Upper lobe of right lung (tissue), 1 donor: Measurements from ENCODE around the gene OR4F15. TPM values are rescaled to one million over a fixed set of nuclear protein-coding genes. Genes with fewer than 3 reads are reported as not detected.

ENCODE experiments used
- ATAC-seq: fragments of 200-7000 bp; cut with Tn5 transposase; one replicate; pipeline ENCODE4 v1.9.1; 2020; ENCODE audit warnings: mild to moderate bottlenecking, moderate library complexity
- DNase-seq: peaks from one replicate; pipeline ENCODE4 v3.0.0-alpha.2; 2020
- H3K27ac ChIP-seq: fragments of 200-600 bp; one replicate; pipeline ENCODE4 v1.8.0; 2022
- H3K27me3 ChIP-seq: fragments of 200-600 bp; one replicate; pipeline ENCODE4 v1.8.0; 2022; ENCODE audit warnings: mild to moderate bottlenecking
- H3K36me3 ChIP-seq: fragments of 200-600 bp; one replicate; pipeline ENCODE4 v1.8.0; 2022
- H3K4me1 ChIP-seq: fragments of 200-600 bp; one replicate; pipeline ENCODE4 v1.8.0; 2022
- H3K4me3 ChIP-seq: fragments of 200-600 bp; one replicate; pipeline ENCODE4 v1.8.0; 2022; ENCODE audit warnings: mild to moderate bottlenecking
- H3K9me3 ChIP-seq: fragments of 200-600 bp; one replicate; pipeline ENCODE4 v1.8.0; 2022
- intact Hi-C: fragments of 100-400 bp; cut with DNase I; formaldehyde crosslinking; loops from one replicate; pipeline ENCODE4 v1.11.0; 2022
- total RNA-seq: library from RNA; stranded (reverse); fragmentation: NEBNext Ultra II Directional; extraction: Animal tissue kit (Norgen Biotek cat#: 25700); gene quantifications from one replicate; pipeline ENCODE4 v1.2.1, GENCODE V29; 2021
- TF ChIP-seq, protein P1 (sequence below): fragments of 200-600 bp; IDR thresholded peaks from one replicate; pipeline ENCODE4 v1.8.0; 2022; ENCODE audit warnings: antibody characterized with exemption
- donor health status: DM: no; HTN: yes; CAD: no; lungs with severe emphysema.

The OR4F15 gene
- total RNA-seq, 1 donor from 2014 or later: not detected

DNA sequence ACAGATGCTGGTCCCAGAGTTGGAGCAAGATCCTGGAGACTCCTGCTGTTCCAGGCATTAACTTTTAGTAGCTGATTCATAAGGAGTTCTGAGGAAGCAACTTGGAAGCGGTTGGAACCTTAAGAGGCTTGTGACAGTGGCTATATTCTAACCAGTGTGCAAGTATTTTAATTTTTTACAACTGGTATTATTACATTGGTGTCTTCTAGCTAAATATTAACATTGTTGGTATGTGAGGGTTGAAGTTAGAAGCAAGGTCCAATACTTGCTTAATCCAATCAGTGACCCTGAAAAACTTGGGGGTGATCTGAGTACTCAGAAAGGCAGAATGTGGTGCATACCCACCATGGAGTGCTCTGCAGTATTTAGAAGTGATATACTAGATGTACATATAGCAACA lies 1.5 kb upstream of the OR4F15 start:
- ATAC-seq: no peak
- TF ChIP-seq, protein P1, sequence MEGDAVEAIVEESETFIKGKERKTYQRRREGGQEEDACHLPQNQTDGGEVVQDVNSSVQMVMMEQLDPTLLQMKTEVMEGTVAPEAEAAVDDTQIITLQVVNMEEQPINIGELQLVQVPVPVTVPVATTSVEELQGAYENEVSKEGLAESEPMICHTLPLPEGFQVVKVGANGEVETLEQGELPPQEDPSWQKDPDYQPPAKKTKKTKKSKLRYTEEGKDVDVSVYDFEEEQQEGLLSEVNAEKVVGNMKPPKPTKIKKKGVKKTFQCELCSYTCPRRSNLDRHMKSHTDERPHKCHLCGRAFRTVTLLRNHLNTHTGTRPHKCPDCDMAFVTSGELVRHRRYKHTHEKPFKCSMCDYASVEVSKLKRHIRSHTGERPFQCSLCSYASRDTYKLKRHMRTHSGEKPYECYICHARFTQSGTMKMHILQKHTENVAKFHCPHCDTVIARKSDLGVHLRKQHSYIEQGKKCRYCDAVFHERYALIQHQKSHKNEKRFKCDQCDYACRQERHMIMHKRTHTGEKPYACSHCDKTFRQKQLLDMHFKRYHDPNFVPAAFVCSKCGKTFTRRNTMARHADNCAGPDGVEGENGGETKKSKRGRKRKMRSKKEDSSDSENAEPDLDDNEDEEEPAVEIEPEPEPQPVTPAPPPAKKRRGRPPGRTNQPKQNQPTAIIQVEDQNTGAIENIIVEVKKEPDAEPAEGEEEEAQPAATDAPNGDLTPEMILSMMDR: no peak
- Histone ChIP-seq H3K4me3 (no peak overlapping the region), H3K27ac (no peak overlapping the region), H3K36me3 (no peaks in the 10 kb centered on the region), H3K27me3 (no peaks in the 10 kb centered on the region), H3K9me3 (no peaks in the 10 kb centered on the region), H3K4me1 (no peaks in the 10 kb centered on the region)
- DNase-seq: no peak
- intact Hi-C loops: no loop called here

DNA sequence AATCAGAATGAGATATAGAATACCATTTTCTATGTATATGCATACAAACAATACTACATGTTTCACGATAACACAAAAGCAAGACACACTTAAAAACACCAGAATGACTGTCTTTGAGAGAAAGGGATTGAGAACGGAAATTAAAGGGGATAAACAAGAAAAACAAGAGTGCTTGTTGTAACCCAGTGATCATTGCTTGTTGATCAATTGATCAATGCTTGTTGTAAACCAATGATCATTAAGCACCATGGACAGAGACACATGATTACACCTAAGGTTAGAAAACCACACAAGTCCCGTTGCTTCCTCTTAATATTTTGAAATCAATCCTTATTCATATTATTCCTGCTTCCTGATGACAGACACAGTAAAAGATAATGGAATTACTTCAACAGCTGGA lies 1.1 kb upstream of the OR4F15 start:
- ATAC-seq (no peak), DNase-seq (no peak)
- H3K9me3 ChIP-seq: no peaks in the 10 kb centered on the region
- H3K27me3 ChIP-seq: no peaks in the 10 kb centered on the region
- H3K4me3 ChIP-seq: no peak overlapping the region
- TF ChIP-seq, protein P1: no peak
- no peak overlapping the region for H3K27ac ChIP-seq
- intact Hi-C loops: no loop called here
- H3K36me3 ChIP-seq: no peaks in the 10 kb centered on the region
- no peaks in the 10 kb centered on the region for H3K4me1 ChIP-seq

DNA sequence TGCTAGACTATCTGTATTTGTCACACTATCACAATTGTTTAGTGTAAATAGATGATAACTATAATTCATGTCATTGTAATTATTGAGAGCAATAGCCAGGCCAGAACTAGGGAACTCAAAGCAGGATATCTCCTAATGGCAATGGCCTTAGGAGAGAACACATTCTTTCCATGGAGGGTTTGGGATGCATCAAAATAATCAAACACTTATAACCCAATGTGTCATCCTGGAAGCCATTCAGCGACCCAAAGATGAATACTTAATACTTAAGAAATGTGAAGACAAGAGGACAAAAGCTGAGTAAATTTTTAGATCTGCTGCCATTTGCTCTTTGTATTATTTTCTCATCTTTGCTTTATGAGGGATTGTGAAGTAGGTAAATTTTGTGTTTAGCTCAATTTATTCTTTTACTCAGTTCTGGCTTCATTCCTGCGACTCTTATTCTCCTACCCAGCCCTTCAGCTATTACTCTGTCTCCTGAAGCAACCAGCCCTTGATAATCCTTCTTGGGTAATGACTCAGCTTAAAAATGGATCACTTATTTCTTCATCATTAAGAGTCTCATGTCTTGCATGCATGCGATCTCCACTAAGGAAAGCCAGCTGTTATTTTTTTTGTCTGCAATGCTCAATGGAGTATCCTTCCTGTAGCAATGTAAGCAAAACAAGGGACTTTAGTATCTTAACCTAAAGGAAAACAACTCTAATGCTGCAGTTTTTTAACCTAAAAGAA lies 2.0 kb downstream of the OR4F15 start:
- H3K27ac ChIP-seq: no peak overlapping the region
- DNase-seq (no peak), ATAC-seq (no peak)
- no peak overlapping the region for H3K4me3 ChIP-seq
- H3K4me1 ChIP-seq: no peaks in the 10 kb centered on the region
- intact Hi-C loops: no loop called here
- TF ChIP-seq, protein P1: no peak
- no peaks in the 10 kb centered on the region for H3K9me3 ChIP-seq
- H3K27me3 ChIP-seq: no peaks in the 10 kb centered on the region
- no peaks in the 10 kb centered on the region for H3K36me3 ChIP-seq

DNA sequence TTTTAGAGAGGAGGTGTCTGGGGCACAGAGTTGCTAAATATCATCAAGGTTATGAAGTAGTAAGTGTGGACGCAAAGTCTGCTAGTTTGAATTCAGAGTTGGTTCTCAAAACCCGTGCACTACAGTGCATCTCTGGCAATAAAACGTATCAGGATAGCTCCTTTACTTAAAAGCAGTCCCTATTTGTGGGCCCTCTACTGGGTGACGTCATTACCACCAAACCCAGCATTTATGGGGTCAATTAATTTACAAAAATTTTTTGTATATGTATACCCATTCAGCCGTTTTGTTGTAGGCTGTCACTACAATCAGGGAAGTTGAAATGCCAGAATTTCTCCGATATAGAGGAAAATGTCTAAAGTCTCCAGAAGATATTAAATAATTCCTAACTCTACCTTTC lies 8.8 kb downstream of the OR4F15 start:
- ATAC-seq: no peak

DNA sequence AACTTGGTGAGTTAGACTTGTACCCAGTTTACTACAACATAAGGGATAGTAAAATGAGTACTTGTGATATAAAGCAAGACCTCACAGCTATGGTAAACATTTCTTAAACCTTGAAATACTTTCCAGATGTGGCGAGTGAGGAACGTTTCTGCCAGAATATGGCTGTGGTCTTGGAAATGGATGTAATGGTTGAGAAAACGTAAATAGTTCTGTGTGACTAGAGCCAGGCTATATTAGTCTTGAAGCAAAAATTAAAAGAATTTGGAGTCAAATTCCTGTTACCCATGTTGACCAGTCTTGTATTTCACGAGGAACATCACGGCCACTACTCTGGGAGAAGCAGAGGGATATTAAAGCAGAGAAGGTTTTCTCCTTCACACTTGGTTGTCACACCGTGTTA lies 15.3 kb downstream of the OR4F15 start:
- TF ChIP-seq, protein P1: no peak
- H3K4me3 ChIP-seq: no peak overlapping the region
- H3K4me1 ChIP-seq: no peaks in the 10 kb centered on the region
- no peaks in the 10 kb centered on the region for H3K36me3 ChIP-seq
- no peak for ATAC-seq
- no peak overlapping the region for H3K27ac ChIP-seq
- intact Hi-C loops: no loop called here
- DNase-seq: no peak
- H3K9me3 ChIP-seq: no peaks in the 10 kb centered on the region
- H3K27me3 ChIP-seq: no peaks in the 10 kb centered on the region

More for the DNA sequence above, 8.8 kb downstream of the OR4F15 start:
- intact Hi-C loops: no loop called here
- no peak for DNase-seq
- no peaks in the 10 kb centered on the region for H3K27me3 ChIP-seq
- H3K4me3 ChIP-seq: no peak overlapping the region
- no peak overlapping the region for H3K27ac ChIP-seq
- H3K36me3 ChIP-seq: no peaks in the 10 kb centered on the region
- H3K4me1 ChIP-seq: no peaks in the 10 kb centered on the region
- TF ChIP-seq, protein P1: no peak
- H3K9me3 ChIP-seq: no peaks in the 10 kb centered on the region

DNA sequence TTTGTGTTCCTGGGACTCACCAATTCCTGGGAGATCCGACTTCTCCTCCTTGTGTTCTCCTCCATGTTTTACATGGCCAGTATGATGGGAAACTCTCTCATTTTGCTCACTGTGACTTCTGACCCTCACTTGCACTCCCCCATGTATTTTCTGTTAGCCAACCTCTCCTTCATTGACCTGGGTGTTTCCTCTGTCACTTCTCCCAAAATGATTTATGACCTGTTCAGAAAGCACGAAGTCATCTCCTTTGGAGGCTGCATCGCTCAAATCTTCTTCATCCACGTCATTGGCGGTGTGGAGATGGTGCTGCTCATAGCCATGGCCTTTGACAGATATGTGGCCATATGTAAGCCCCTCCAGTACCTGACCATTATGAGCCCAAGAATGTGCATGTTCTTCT lies 16.8 kb downstream of the OR4F15 start:
- intact Hi-C loops: no loop called here
- Histone ChIP-seq H3K36me3 (no peaks in the 10 kb centered on the region), H3K4me3 (no peak overlapping the region), H3K27ac (no peak overlapping the region), H3K27me3 (no peaks in the 10 kb centered on the region), H3K9me3 (no peaks in the 10 kb centered on the region), H3K4me1 (no peaks in the 10 kb centered on the region)
- DNase-seq: no peak
- no peak for ATAC-seq
- TF ChIP-seq, protein P1: no peak
